RWPE2 (cell line): ENCODE data around the gene PKD1.

Experiments used
- ATAC-seq: fragments of 200-7000 bp; cut with Tn5 transposase; 3 replicates; pipeline ENCODE4 v1.9.1; 2021; ENCODE audit warnings: low read depth
- DNase-seq: peaks from one replicate; pipeline ENCODE4 v3.0.0-alpha.2; 2020; ENCODE audit warnings: low spot score
- H3K27ac ChIP-seq: fragments of 450-650 bp; 2 replicates; pipeline ENCODE4 v1.5.1; 2017; ENCODE audit warnings: mild to moderate bottlenecking; ENCODE audit not compliant: poor library complexity, severe bottlenecking
- H3K27me3 ChIP-seq: fragments of 250-450 bp; sonication (Bioruptor Pico); 2 replicates; pipeline ENCODE4 v1.5.1; 2021; ENCODE audit warnings: mild to moderate bottlenecking, moderate library complexity; ENCODE audit not compliant: insufficient read depth, poor library complexity, severe bottlenecking
- H3K36me3 ChIP-seq: fragments of 250-450 bp; sonication (Bioruptor Pico); 2 replicates; pipeline ENCODE4 v1.5.1; 2020; ENCODE audit warnings: low read depth, mild to moderate bottlenecking, moderate library complexity
- H3K4me1 ChIP-seq: fragments of 250-450 bp; sonication (Bioruptor Pico); 2 replicates; pipeline ENCODE4 v1.5.1; 2021; ENCODE audit warnings: mild to moderate bottlenecking, moderate library complexity; ENCODE audit not compliant: insufficient read depth, poor library complexity, severe bottlenecking
- H3K4me3 ChIP-seq: fragments of 250-450 bp; sonication (Bioruptor Pico); 2 replicates; pipeline ENCODE4 v1.5.1; 2021; ENCODE audit warnings: mild to moderate bottlenecking, moderate library complexity; ENCODE audit not compliant: severe bottlenecking
- H3K9me3 ChIP-seq: fragments of 250-450 bp; sonication (Bioruptor Pico); 2 replicates; pipeline ENCODE4 v1.5.1; 2021; ENCODE audit warnings: mild to moderate bottlenecking, moderate library complexity; ENCODE audit not compliant: severe bottlenecking
- CTCF ChIP-seq: fragments of 450-650 bp; IDR thresholded peaks from one replicate; pipeline ENCODE4 v1.5.1; 2017; ENCODE audit warnings: mild to moderate bottlenecking, moderate library complexity; ENCODE audit not compliant: poor library complexity, severe bottlenecking

Gene PKD1

GRCh38 chr16:2178321-2179106 is 42.8 kb upstream of the PKD1 start:
- TF ChIP-seq CTCF, result no peak
- Histone ChIP-seq H3K27me3 (no peaks in the 10 kb centered on the region), H3K36me3 (peaks cover 35% of the 10 kb centered on the region), H3K9me3 (no peaks in the 10 kb centered on the region), H3K4me1 (peaks cover 5% of the 10 kb centered on the region), H3K27ac (no peak overlapping the region), H3K4me3 (no peak overlapping the region)
- ATAC-seq (peak; percentile 40), DNase-seq (no peak)

GRCh38 chr16:2177561-2177960 is 41.9 kb upstream of the PKD1 start:
- TF ChIP-seq CTCF, result no peak
- H3K27ac ChIP-seq, result no peak overlapping the region

GRCh38 chr16:2177101-2177500 is 41.4 kb upstream of the PKD1 start:
- Histone ChIP-seq H3K27ac (peak overlapping the region; percentile 22), H3K27me3 (no peaks in the 10 kb centered on the region), H3K4me1 (peaks cover 5% of the 10 kb centered on the region), H3K9me3 (no peaks in the 10 kb centered on the region), H3K4me3 (no peak overlapping the region), H3K36me3 (peaks cover 42% of the 10 kb centered on the region)
- DNase-seq, result no peak
- ATAC-seq, result no peak
- TF ChIP-seq CTCF, result no peak

More at GRCh38 chr16:2177561-2177960, 41.9 kb upstream of the PKD1 start:
- no peaks in the 10 kb centered on the region for H3K9me3 ChIP-seq
- no peak overlapping the region for H3K4me3 ChIP-seq
- H3K27me3 ChIP-seq, result no peaks in the 10 kb centered on the region
- no peak for DNase-seq
- no peak for ATAC-seq
- peaks cover 5% of the 10 kb centered on the region for H3K4me1 ChIP-seq
- peaks cover 41% of the 10 kb centered on the region for H3K36me3 ChIP-seq

GRCh38 chr16:2176047-2176446 is 40.3 kb upstream of the PKD1 start:
- H3K27me3 ChIP-seq, result no peaks in the 10 kb centered on the region
- TF ChIP-seq CTCF, result no peak
- ATAC-seq (no peak), DNase-seq (no peak)
- peak overlapping the region; percentile 22 for H3K27ac ChIP-seq
- no peak overlapping the region for H3K4me3 ChIP-seq
- peaks cover 5% of the 10 kb centered on the region for H3K4me1 ChIP-seq
- H3K9me3 ChIP-seq, result no peaks in the 10 kb centered on the region
- peaks cover 51% of the 10 kb centered on the region for H3K36me3 ChIP-seq

GRCh38 chr16:2175454-2175853 is 39.8 kb upstream of the PKD1 start:
- Histone ChIP-seq H3K27ac (no peak overlapping the region), H3K27me3 (no peaks in the 10 kb centered on the region), H3K4me1 (peaks cover 5% of the 10 kb centered on the region), H3K4me3 (no peak overlapping the region), H3K36me3 (peaks cover 51% of the 10 kb centered on the region), H3K9me3 (no peaks in the 10 kb centered on the region)
- TF ChIP-seq CTCF, result no peak
- DNase-seq (no peak), ATAC-seq (no peak)
